ENCODE results near the gene TMPRSS11B.

TMPRSS11B gene

GRCh38 chr4:68267433-68267944, 22.0 kb upstream of the TMPRSS11B start:
- no peak for TF ChIP-seq ELF4 (IDR thresholded peaks at IDR 0.05)
- no peak for TF ChIP-seq FOXM1 (IDR thresholded peaks at IDR 0.05; ENCODE audit: borderline replicate concordance)
- no peak for TF ChIP-seq L3MBTL2 (conservative IDR thresholded peaks at IDR 0.05)
- TF ChIP-seq TARDBP (IDR thresholded peaks at IDR 0.05), result no peak
- no peak for TF ChIP-seq ARNT (IDR thresholded peaks at IDR 0.05)
- TF ChIP-seq CTBP1 (IDR thresholded peaks at IDR 0.05; ENCODE audit: borderline replicate concordance), result no peak
- no peak for TF ChIP-seq SP1 (IDR thresholded peaks at IDR 0.05)
- TF ChIP-seq SUZ12 (IDR thresholded peaks at IDR 0.05), result no peak
- TF ChIP-seq PKNOX1 (IDR thresholded peaks at IDR 0.05), result no peak
- TF ChIP-seq ZNF384 (IDR thresholded peaks at IDR 0.05), result no peak
- TF ChIP-seq HDGF (IDR thresholded peaks at IDR 0.05; ENCODE audit: borderline replicate concordance), result no peak
- TF ChIP-seq NFRKB (IDR thresholded peaks at IDR 0.05), result no peak
- CTCF ChIA-PET, result interaction anchor here (0.6 to 0.8 kb wide), 2 partner anchors 115 to 358 kb away, joined by 3 to 5 read pairs; no protein-coding TSS in a partner anchor
- POLR2A ChIA-PET, result no interaction called here
- DNase-seq (ENCODE audit: extremely low spot score), result no peak

- TF ChIP-seq FOXK2 (IDR thresholded peaks at IDR 0.05), result no peak
- no peak for DNase-seq (ENCODE audit: extremely low spot score)
- CTCF ChIA-PET, result no interaction called here
- POLR2A ChIA-PET, result no interaction called here
Observed at GRCh38 chr4:68264875-68265565, 19.5 kb upstream of the TMPRSS11B start.

GRCh38 chr4:68259191-68259590, 13.7 kb upstream of the TMPRSS11B start:
- no peak for TF ChIP-seq FOXA1 (IDR thresholded peaks at IDR 0.05)
- no peak for TF ChIP-seq NFRKB (IDR thresholded peaks at IDR 0.05)
- no peak for TF ChIP-seq SUZ12 (IDR thresholded peaks at IDR 0.05)
- TF ChIP-seq ELF4 (IDR thresholded peaks at IDR 0.05), result no peak
- TF ChIP-seq TARDBP (IDR thresholded peaks at IDR 0.05), result no peak
- TF ChIP-seq BHLHE40 (IDR thresholded peaks at IDR 0.05; ENCODE audit: borderline replicate concordance), result no peak
- no peak for TF ChIP-seq PKNOX1 (IDR thresholded peaks at IDR 0.05)
- no peak for TF ChIP-seq HDGF (IDR thresholded peaks at IDR 0.05; ENCODE audit: borderline replicate concordance)
- TF ChIP-seq CTBP1 (IDR thresholded peaks at IDR 0.05; ENCODE audit: borderline replicate concordance), result no peak
- TF ChIP-seq ARNT (IDR thresholded peaks at IDR 0.05), result no peak
- TF ChIP-seq FOXM1 (IDR thresholded peaks at IDR 0.05; ENCODE audit: borderline replicate concordance), result no peak
- TF ChIP-seq L3MBTL2 (conservative IDR thresholded peaks at IDR 0.05), result no peak
- TF ChIP-seq LEF1 (IDR thresholded peaks at IDR 0.05; ENCODE audit: borderline replicate concordance), result no peak
- no peak for TF ChIP-seq FOXK2 (IDR thresholded peaks at IDR 0.05)
- no peak for TF ChIP-seq ZNF384 (IDR thresholded peaks at IDR 0.05)
- no peak for TF ChIP-seq SP1 (IDR thresholded peaks at IDR 0.05)
- DNase-seq (ENCODE audit: extremely low spot score), result no peak
- CTCF ChIA-PET, result no interaction called here
- POLR2A ChIA-PET, result no interaction called here

- ChIA-PET CTCF (no interaction called here), POLR2A (no interaction called here)
- no peak for TF ChIP-seq CTBP1 (IDR thresholded peaks at IDR 0.05; ENCODE audit: borderline replicate concordance)
- no peak for DNase-seq (ENCODE audit: extremely low spot score)
Observed at GRCh38 chr4:68257719-68258118, 12.2 kb upstream of the TMPRSS11B start.

GRCh38 chr4:68256284-68256683, 10.8 kb upstream of the TMPRSS11B start:
- DNase-seq (ENCODE audit: extremely low spot score), result no peak
- no peak for TF ChIP-seq SP1 (IDR thresholded peaks at IDR 0.05)
- no peak for TF ChIP-seq TARDBP (IDR thresholded peaks at IDR 0.05)
- no peak for TF ChIP-seq FOXK2 (IDR thresholded peaks at IDR 0.05)
- no peak for TF ChIP-seq NFRKB (IDR thresholded peaks at IDR 0.05)
- TF ChIP-seq ARNT (IDR thresholded peaks at IDR 0.05), result no peak
- TF ChIP-seq ELF4 (IDR thresholded peaks at IDR 0.05), result no peak
- no peak for TF ChIP-seq LEF1 (IDR thresholded peaks at IDR 0.05; ENCODE audit: borderline replicate concordance)
- TF ChIP-seq L3MBTL2 (conservative IDR thresholded peaks at IDR 0.05), result no peak
- TF ChIP-seq FOXA1 (IDR thresholded peaks at IDR 0.05), result no peak
- no peak for TF ChIP-seq PKNOX1 (IDR thresholded peaks at IDR 0.05)
- no peak for TF ChIP-seq HDGF (IDR thresholded peaks at IDR 0.05; ENCODE audit: borderline replicate concordance)
- TF ChIP-seq SUZ12 (IDR thresholded peaks at IDR 0.05), result no peak
- TF ChIP-seq CTBP1 (IDR thresholded peaks at IDR 0.05; ENCODE audit: borderline replicate concordance), result no peak
- no peak for TF ChIP-seq BHLHE40 (IDR thresholded peaks at IDR 0.05; ENCODE audit: borderline replicate concordance)
- no peak for TF ChIP-seq ZNF384 (IDR thresholded peaks at IDR 0.05)
- no peak for TF ChIP-seq FOXM1 (IDR thresholded peaks at IDR 0.05; ENCODE audit: borderline replicate concordance)
- ChIA-PET CTCF (no interaction called here), POLR2A (no interaction called here)

- CTCF ChIA-PET, result no interaction called here
Observed at GRCh38 chr4:68250151-68250930, 4.8 kb upstream of the TMPRSS11B start.

More at GRCh38 chr4:68250151-68250930, 4.8 kb upstream of the TMPRSS11B start:
- no peak for DNase-seq (ENCODE audit: extremely low spot score)
- POLR2A ChIA-PET, result no interaction called here
- TF ChIP-seq LEF1 (IDR thresholded peaks at IDR 0.05; ENCODE audit: borderline replicate concordance), result no peak
